Ovary (tissue), 3 donors: ENCODE data around the gene GSTM1.
"Not testable (repeated sequence)": the region's sequence is repeated elsewhere in the genome, so short reads cannot be mapped to it uniquely, and the experiment has no call there.

ENCODE experiments used
- CTCF ChIP-seq, 3 donors: fragments of 450-650 bp in 2 of 3; fragments of 200-600 bp in 1 of 3; IDR thresholded peaks; one replicate each; pipeline versions ENCODE4 v1.5.1 to v1.8.0; 2016 to 2022; ENCODE audit warnings: antibody characterized with exemption in 3 of 3, mild to moderate bottlenecking in 1 of 3
- EP300 ChIP-seq: sonication (generic); formaldehyde crosslinking; IDR thresholded peaks from one replicate; pipeline ENCODE4 v1.6.1; 2017; ENCODE audit warnings: antibody characterized with exemption
- POLR2A ChIP-seq: fragments of 450-650 bp; IDR thresholded peaks from one replicate; pipeline ENCODE4 v1.6.1; 2017; ENCODE audit warnings: antibody characterized with exemption, mild to moderate bottlenecking, moderate library complexity
- donor health status: DM: no; HTN: no; CAD: no.

- TF ChIP-seq POLR2A; CTCF (IDR thresholded peaks at IDR 0.05); EP300: not testable (repeated sequence)
Observed at GRCh38 chr1:109673861-109674260, 13.8 kb upstream of the GSTM1 start.
